Mesenchymal stem cell (in vitro differentiated cells and primary cell): ENCODE measurements around the gene ZNF215.

Experiments used
- DNase-seq: peaks from one replicate; pipeline ENCODE4 v3.0.0-alpha.2; 2013
- H2AFZ ChIP-seq: one replicate; pipeline ENCODE4 v1.6.1; 2013; ENCODE audit warnings: low read depth, mild to moderate bottlenecking, control low read depth, inconsistent platforms, low read length, moderate library complexity
- H2AK5ac ChIP-seq: 2 replicates; pipeline ENCODE4 v1.6.1; 2013; ENCODE audit warnings: low read length, moderate library complexity, mild to moderate bottlenecking, inconsistent platforms; ENCODE audit not compliant: severe bottlenecking
- H2BK120ac ChIP-seq: one replicate; pipeline ENCODE4 v1.6.1; 2013; ENCODE audit warnings: low read depth, mild to moderate bottlenecking, inconsistent platforms, low read length, moderate library complexity
- H2BK12ac ChIP-seq, 2 experiments: one replicate each; pipeline ENCODE4 v1.6.1; 2013; ENCODE audit warnings: inconsistent platforms in 2 of 2, low read length in 2 of 2, mild to moderate bottlenecking in 2 of 2, moderate library complexity in 2 of 2, control low read depth in 1 of 2
- H2BK15ac ChIP-seq: one replicate; pipeline ENCODE4 v1.6.1; 2013; ENCODE audit warnings: mild to moderate bottlenecking, low read depth, inconsistent platforms; ENCODE audit not compliant: poor library complexity, severe bottlenecking
- H2BK5ac ChIP-seq: 2 replicates; pipeline ENCODE4 v1.6.1; 2013; ENCODE audit warnings: low read depth, mild to moderate bottlenecking, low read length, control low read depth, inconsistent platforms; ENCODE audit not compliant: poor library complexity, severe bottlenecking
- H3K14ac ChIP-seq, 2 experiments: one replicate each; pipeline ENCODE4 v1.6.1; 2013; ENCODE audit warnings: inconsistent platforms in 2 of 2, low read length in 2 of 2, control low read depth in 1 of 2, mild to moderate bottlenecking in 1 of 2, moderate library complexity in 1 of 2
- H3K18ac ChIP-seq, 2 experiments: one replicate each; pipeline ENCODE4 v1.6.1; 2013; ENCODE audit warnings: inconsistent platforms in 2 of 2, low read length in 2 of 2, control low read depth in 1 of 2, low read depth in 1 of 2, mild to moderate bottlenecking in 1 of 2
- H3K23ac ChIP-seq, 2 experiments: one replicate each; pipeline ENCODE4 v1.6.1; 2013; ENCODE audit warnings: inconsistent platforms in 2 of 2, low read length in 2 of 2, mild to moderate bottlenecking in 2 of 2, moderate library complexity in 2 of 2, control low read depth in 1 of 2
- H3K27ac ChIP-seq: 2 replicates; pipeline ENCODE4 v1.5.1; 2013; ENCODE audit warnings: mild to moderate bottlenecking, moderate library complexity, low read length, control low read depth, inconsistent platforms; ENCODE audit not compliant: poor library complexity, severe bottlenecking
- H3K27me3 ChIP-seq, 2 experiments: 2 replicates each; pipeline versions ENCODE4 v1.6.1 to v1.7.0; 2013; ENCODE audit warnings: low read length in 2 of 2, mild to moderate bottlenecking in 2 of 2, moderate library complexity in 2 of 2, control low read depth in 1 of 2, inconsistent platforms in 1 of 2; ENCODE audit not compliant: control insufficient read depth in 1 of 2, insufficient read depth in 1 of 2
- H3K36me3 ChIP-seq, 2 experiments: 2 replicates each; pipeline versions ENCODE4 v1.6.1 to v1.7.0; 2013; ENCODE audit warnings: low read length in 2 of 2, control low read depth in 1 of 2, inconsistent platforms in 1 of 2, low read depth in 1 of 2, mild to moderate bottlenecking in 1 of 2; ENCODE audit not compliant: insufficient read depth in 2 of 2, control insufficient read depth in 1 of 2
- H3K4ac ChIP-seq, 2 experiments: one replicate each; pipeline ENCODE4 v1.6.1; 2013; ENCODE audit warnings: inconsistent platforms in 2 of 2, low read length in 2 of 2, mild to moderate bottlenecking in 2 of 2, moderate library complexity in 2 of 2, control low read depth in 1 of 2, low read depth in 1 of 2
- H3K4me1 ChIP-seq: 2 replicates; pipeline ENCODE4 v1.6.1; 2013; ENCODE audit warnings: low read depth, low read length, control low read depth; ENCODE audit not compliant: control insufficient read depth, insufficient read depth
- H3K4me2 ChIP-seq: 2 replicates; pipeline ENCODE4 v1.6.1; 2013; ENCODE audit warnings: low read length, mild to moderate bottlenecking, inconsistent platforms; ENCODE audit not compliant: poor library complexity, severe bottlenecking
- H3K4me3 ChIP-seq, 2 experiments: 2 replicates each; pipeline versions ENCODE4 v1.5.1 to v1.7.0; 2013; ENCODE audit warnings: low read length in 2 of 2, mild to moderate bottlenecking in 2 of 2, control low read depth in 1 of 2, low read depth in 1 of 2; ENCODE audit not compliant: insufficient read depth in 1 of 2
- H3K79me1 ChIP-seq: replicated peaks from 2 replicates; pipeline ENCODE4 v1.6.1; 2013; ENCODE audit warnings: mild to moderate bottlenecking, control low read depth, low read length, inconsistent platforms; ENCODE audit not compliant: poor library complexity, severe bottlenecking
- H3K9ac ChIP-seq: 2 replicates; pipeline ENCODE4 v1.7.0; 2013; ENCODE audit warnings: mild to moderate bottlenecking, low read length, moderate library complexity
- H3K9me3 ChIP-seq: 2 replicates; pipeline ENCODE4 v1.7.0; 2013; ENCODE audit warnings: mild to moderate bottlenecking, low read length; ENCODE audit not compliant: control insufficient read depth
- H4K8ac ChIP-seq: one replicate; pipeline ENCODE4 v1.6.1; 2013; ENCODE audit warnings: inconsistent platforms, mild to moderate bottlenecking, low read length, moderate library complexity
- H4K91ac ChIP-seq: one replicate; pipeline ENCODE4 v1.6.1; 2013; ENCODE audit warnings: mild to moderate bottlenecking, low read length, inconsistent platforms
- WGBS: methylation state at CpG from one replicate; pipeline ENCODE4 v1.1.7; 2013; ENCODE audit warnings: mixed read lengths; 5-methylcytosine and 5-hydroxymethylcytosine counted together

Gene ZNF215

GRCh38 chr11:6911378-6911777, 14.8 kb upstream of the ZNF215 start:
- Histone ChIP-seq H2AFZ (no peak overlapping the region), H3K27me3 (no peaks in the 10 kb centered on the region), H3K27ac (no peak overlapping the region), H4K91ac (no peak overlapping the region), H3K9me3 (no peaks in the 10 kb centered on the region), H3K4me3 (no peak overlapping the region), H2BK120ac (no peak overlapping the region), H2BK5ac (no peak overlapping the region), H3K79me1 (no peaks in the 10 kb centered on the region), H3K14ac (no peak overlapping the region), H2BK12ac (no peak overlapping the region), H3K9ac (no peak overlapping the region), H3K36me3 (no peaks in the 10 kb centered on the region), H3K4ac (no peak overlapping the region), H3K4me1 (no peaks in the 10 kb centered on the region), H3K23ac (no peak overlapping the region), H3K18ac (no peak overlapping the region), H3K4me2 (no peak overlapping the region), H4K8ac (no peak overlapping the region), H2BK15ac (no peak overlapping the region), H2AK5ac (no peak overlapping the region)
- no peak for DNase-seq
- 90% methylated on average over 3 of the region's 3 CpGs for WGBS

- Histone ChIP-seq H3K36me3 (no peaks in the 10 kb centered on the region), H4K91ac (no peak overlapping the region), H3K27ac (no peak overlapping the region), H3K79me1 (no peaks in the 10 kb centered on the region), H2AK5ac (no peak overlapping the region), H3K23ac (no peak overlapping the region), H2BK5ac (no peak overlapping the region), H3K4me3 (no peak overlapping the region), H3K4me1 (no peaks in the 10 kb centered on the region), H3K14ac (no peak overlapping the region), H2AFZ (no peak overlapping the region), H4K8ac (no peak overlapping the region), H3K18ac (no peak overlapping the region), H3K9me3 (no peaks in the 10 kb centered on the region), H2BK120ac (no peak overlapping the region), H2BK15ac (no peak overlapping the region), H3K4me2 (no peak overlapping the region), H3K4ac (no peak overlapping the region), H3K27me3 (no peaks in the 10 kb centered on the region), H3K9ac (no peak overlapping the region), H2BK12ac (no peak overlapping the region)
- DNase-seq = no peak
- 94% methylated on average over 2 of the region's 3 CpGs for WGBS
Observed at GRCh38 chr11:6911948-6912347, 14.3 kb upstream of the ZNF215 start.

- no peak overlapping the region for H3K4ac ChIP-seq
- H4K8ac ChIP-seq = no peak overlapping the region
- no peaks in the 10 kb centered on the region for H3K27me3 ChIP-seq
- H3K18ac ChIP-seq = no peak overlapping the region
- H3K14ac ChIP-seq = no peak overlapping the region
- DNase-seq = no peak
- H3K23ac ChIP-seq = no peak overlapping the region
- no peaks in the 10 kb centered on the region for H3K9me3 ChIP-seq
- H4K91ac ChIP-seq = no peak overlapping the region
- H2BK5ac ChIP-seq = no peak overlapping the region
- H2BK12ac ChIP-seq = no peak overlapping the region
- no peak overlapping the region for H2AK5ac ChIP-seq
- H2BK120ac ChIP-seq = no peak overlapping the region
- no peak overlapping the region for H3K9ac ChIP-seq
- H3K36me3 ChIP-seq = no peaks in the 10 kb centered on the region
- H3K4me1 ChIP-seq = no peaks in the 10 kb centered on the region
- H2BK15ac ChIP-seq = no peak overlapping the region
- H3K4me2 ChIP-seq = no peak overlapping the region
- no peak overlapping the region for H2AFZ ChIP-seq
- no peak overlapping the region for H3K4me3 ChIP-seq
- no peak overlapping the region for H3K27ac ChIP-seq
- no peaks in the 10 kb centered on the region for H3K79me1 ChIP-seq
- WGBS = 67% methylated on average over 1 of the region's 2 CpGs
Observed at GRCh38 chr11:6919698-6920097, 6.5 kb upstream of the ZNF215 start.

- Histone ChIP-seq H3K9me3 (no peaks in the 10 kb centered on the region), H3K27me3 (no peaks in the 10 kb centered on the region), H3K27ac (no peak within 1 kb of the TSS), H3K79me1 (no peaks in the 10 kb centered on the region), H2BK120ac (no peak within 1 kb of the TSS), H3K14ac (no peak within 1 kb of the TSS), H3K4me3 (no peak within 1 kb of the TSS), H2BK15ac (no peak within 1 kb of the TSS), H2BK12ac (no peak within 1 kb of the TSS), H3K4ac (no peak within 1 kb of the TSS), H2AFZ (no peak within 1 kb of the TSS), H2AK5ac (no peak within 1 kb of the TSS), H3K18ac (no peak within 1 kb of the TSS), H3K4me2 (no peak within 1 kb of the TSS), H2BK5ac (no peak within 1 kb of the TSS), H3K36me3 (no peaks in the 10 kb centered on the region), H4K8ac (no peak within 1 kb of the TSS), H4K91ac (no peak within 1 kb of the TSS), H3K4me1 (no peaks in the 10 kb centered on the region), H3K9ac (no peak within 1 kb of the TSS), H3K23ac (no peak within 1 kb of the TSS)
- DNase-seq = no peak
- no CpG with 5 or more reads among the region's 1 CpG for WGBS
Observed at GRCh38 chr11:6920702-6921101, 5.5 kb upstream of the ZNF215 start, which contains the start of gene OR2D3. TSS of gene OR2D3 (plus strand) at chr11:6921002. CDS start at chr11:6921002, 0 bp downstream.
